ENCODE results near the gene DBF4B. TPM values are rescaled to one million over a fixed set of nuclear protein-coding genes. Genes with fewer than 3 reads are reported as not detected.

The DBF4B gene
- total and polyA plus RNA-seq, 10 of the 15 experiments (the other 5 are each of a cell fraction or from before 2014, with no cell fraction given), result 2.4 to 24.6 (median 16.9) TPM

- WGBS (ENCODE audit: insufficient coverage, insufficient replicate concordance, low lambda C conversion rate, missing lambda C conversion rate), result 43% methylated on average over 3 of the region's 3 CpGs
- BruUV-seq (replicated peaks), result no TSS peak
- Histone ChIP-seq H3K27me3 (replicated peaks in 1 of 2; ENCODE audit: control insufficient read depth in 2 of 2, insufficient read depth in 2 of 2, low read length in 1 of 2) (peaks cover 1 to 4% of the 10 kb centered on the region in 2 experiments; a peak in 3 of 4 replicates), H2AFZ (ENCODE audit: control insufficient read depth, low read depth, low read length) (no peak overlapping the region), H3K79me2 (ENCODE audit: control insufficient read depth, insufficient read depth, low read length) (no peaks in the 10 kb centered on the region), H3K4me3 (no peak overlapping the region), H3K9ac (ENCODE audit: control insufficient read depth, insufficient read depth, low read length) (no peak overlapping the region), H3K4me2 (ENCODE audit: control insufficient read depth, insufficient read depth) (no peak overlapping the region), H3K27ac (ENCODE audit: control insufficient read depth, insufficient read depth) (no peak overlapping the region), H3K36me3 (ENCODE audit: control insufficient read depth in 2 of 2, insufficient read depth in 2 of 2, low read length in 1 of 2) (no peaks in the 10 kb centered on the region), H3K9me3 (replicated peaks; ENCODE audit: control insufficient read depth, insufficient read depth, low read length) (no peaks in the 10 kb centered on the region), H3K4me1 (ENCODE audit: control insufficient read depth, insufficient read depth, low read length) (no peaks in the 10 kb centered on the region), H4K20me1 (ENCODE audit: control insufficient read depth, insufficient read depth) (no peaks in the 10 kb centered on the region)
- FAIRE-seq (no peak), ATAC-seq (no peak), DNase-seq (ENCODE audit: low read depth, low spot score) (no peak)
- ChIA-PET SMC1A (ENCODE audit: uncharacterized antibody, unreplicated experiment) (no interaction called here), CTCF (no interaction called here), RAD21 (ENCODE audit: unreplicated experiment) (no interaction called here), POLR2A (no interaction called here)
- intact Hi-C loops (cut with micrococcal nuclease; ENCODE audit: unreplicated experiment) (no loop called here), in situ Hi-C loops (cut with MboI) (no loop called here)
- TF ChIP-seq HSF1 (IDR thresholded peaks at IDR 0.05; ENCODE audit: low read depth, low read length) (no peak), PKNOX1 (IDR thresholded peaks at IDR 0.05) (no peak), ZBTB11 (CRISPR knock-in tag; IDR thresholded peaks at IDR 0.05) (no peak), MEF2B (IDR thresholded peaks at IDR 0.05; ENCODE audit: partially characterized antibody, poor library complexity, severe bottlenecking) (no peak), SPI1 (IDR thresholded peaks at IDR 0.05; ENCODE audit: borderline replicate concordance, insufficient read depth, low read depth, low read length) (no peak), CBX3 (IDR thresholded peaks at IDR 0.05; ENCODE audit: borderline replicate concordance, low read depth) (no peak), CREB1 (IDR thresholded peaks at IDR 0.05; ENCODE audit: low read depth) (no peak), POU2F2 (IDR thresholded peaks at IDR 0.05; ENCODE audit: borderline replicate concordance, low read depth, low read length) (no peak), REST (IDR thresholded peaks at IDR 0.05; ENCODE audit: low read depth, low read length) (no peak), EZH2 (IDR thresholded peaks at IDR 0.05; ENCODE audit: borderline replicate concordance, control insufficient read depth, low read depth, low read length) (no peak), CBX5 (IDR thresholded peaks at IDR 0.05; ENCODE audit: low read depth) (no peak), NFYA (IDR thresholded peaks at IDR 0.05; ENCODE audit: borderline replicate concordance, low read depth, low read length) (no peak), EED (IDR thresholded peaks at IDR 0.05; ENCODE audit: low read depth) (no peak), NFXL1 (IDR thresholded peaks at IDR 0.05; ENCODE audit: borderline replicate concordance) (no peak), SP1 (IDR thresholded peaks at IDR 0.05; ENCODE audit: low read depth, low read length) (no peak)
These were observed 51.4 kb downstream of the DBF4B start for GRCh38 chr17:44759916-44760243.

Measured in GM12878 (cell line).